B cell (primary cell): Measurements from ENCODE around the gene TXNRD3. TPM values are rescaled to one million over a fixed set of nuclear protein-coding genes. Genes with fewer than 3 reads are reported as not detected.

Source experiments
- ATAC-seq: fragments of 200-7000 bp; cut with Tn5 transposase; one replicate; pipeline ENCODE4 v1.10.0; 2021; ENCODE audit warnings: low read depth, mild to moderate bottlenecking, moderate number of reproducible peaks, moderate library complexity
- CTCF ChIA-PET: fragments of 350-600 bp; sonication (Branson Sonifier 250); formaldehyde crosslinking; loops from one replicate; lab custom pipeline; 2021; ENCODE audit warnings: antibody characterized with exemption, inconsistent platforms; lab: Charles Lee
- POLR2A ChIA-PET: fragments of 350-600 bp; sonication (Branson Sonifier 250); formaldehyde crosslinking; loops from one replicate; lab custom pipeline; 2021; ENCODE audit warnings: antibody characterized with exemption; lab: Charles Lee
- DNase-seq: peaks from one replicate; pipeline ENCODE4 v3.0.0; 2013
- H2AFZ ChIP-seq: 2 replicates; pipeline ENCODE4 v1.6.1; 2012; ENCODE audit warnings: mild to moderate bottlenecking, low read depth, low read length; ENCODE audit not compliant: insufficient read depth, poor library complexity, severe bottlenecking
- H3K27ac ChIP-seq, 2 donors: 1 replicate in 1 of 2; 2 replicates in 1 of 2; pipeline ENCODE4 v1.5.1; 2012 to 2013; ENCODE audit warnings: low read length in 2 of 2, mild to moderate bottlenecking in 2 of 2, moderate library complexity in 1 of 2
- H3K27me3 ChIP-seq, 4 experiments: fragments of 200-600 bp in 1 of 4; sonication (generic) in 1 of 4; replicated peaks in 1 of 4; 1 replicate in 2 of 4; 2 replicates in 2 of 4; pipeline versions ENCODE4 v1.6.1 to v1.7.0; 2013 to 2016; ENCODE audit warnings: low read length in 3 of 4, mild to moderate bottlenecking in 2 of 4, mixed read lengths in 1 of 4, moderate library complexity in 1 of 4; ENCODE audit not compliant: insufficient read depth in 4 of 4, control insufficient read depth in 3 of 4; ENCODE audit errors: control extremely low read depth in 1 of 4
- H3K36me3 ChIP-seq, 2 experiments: replicated peaks in 1 of 2; 1 replicate in 1 of 2; 2 replicates in 1 of 2; pipeline versions ENCODE4 v1.6.1 to v1.7.1; 2013; ENCODE audit warnings: low read length in 1 of 2; ENCODE audit not compliant: insufficient read depth in 2 of 2, control insufficient read depth in 1 of 2; ENCODE audit errors: control extremely low read depth in 1 of 2, extremely low read depth in 1 of 2
- H3K4me1 ChIP-seq, 2 donors: fragments of 200-600 bp in 1 of 2; sonication (generic) in 1 of 2; 1 replicate in 1 of 2; 2 replicates in 1 of 2; pipeline versions ENCODE4 v1.5.1 to v1.6.1; 2013 to 2017; ENCODE audit warnings: low read length in 2 of 2; ENCODE audit not compliant: control insufficient read depth in 2 of 2, insufficient read depth in 2 of 2
- H3K4me2 ChIP-seq: replicated peaks from 2 replicates; pipeline ENCODE3; 2012; ENCODE audit warnings: mild to moderate bottlenecking, low read depth, low read length; ENCODE audit not compliant: poor library complexity, severe bottlenecking
- H3K4me3 ChIP-seq, 5 experiments: fragments of 200-600 bp in 1 of 5; sonication (generic) in 1 of 5; 1 replicate in 3 of 5; 2 replicates in 2 of 5; pipeline versions ENCODE4 v1.5.1 to v1.7.0; 2011 to 2016; ENCODE audit warnings: low read length in 4 of 5, mild to moderate bottlenecking in 4 of 5, low read depth in 2 of 5, control low read depth in 1 of 5, moderate library complexity in 1 of 5; ENCODE audit not compliant: insufficient read depth in 1 of 5; ENCODE audit errors: control extremely low read depth in 1 of 5, extremely low read depth in 1 of 5
- H3K79me2 ChIP-seq: fragments of 200-600 bp; sonication (generic); one replicate; pipeline ENCODE4 v1.6.0; 2016; ENCODE audit warnings: low read length; ENCODE audit not compliant: control insufficient read depth, insufficient read depth
- H3K9ac ChIP-seq: fragments of 200-600 bp; sonication (generic); 2 replicates; pipeline ENCODE4 v1.6.1; 2017; ENCODE audit warnings: mild to moderate bottlenecking, low read length, moderate library complexity
- H3K9me3 ChIP-seq, 3 donors: one replicate each; pipeline versions ENCODE4 v1.6.1 to v1.7.1; 2013; ENCODE audit warnings: low read length in 2 of 3; ENCODE audit not compliant: control insufficient read depth in 2 of 3, insufficient read depth in 1 of 3; ENCODE audit errors: control extremely low read depth in 1 of 3
- H4K20me1 ChIP-seq: 2 replicates; pipeline ENCODE4 v1.6.0; 2012; ENCODE audit warnings: mild to moderate bottlenecking, low read length; ENCODE audit not compliant: insufficient read depth, control insufficient read depth, poor library complexity, severe bottlenecking
- H3K27ac Mint-ChIP-seq: one replicate; pipeline ENCODE4 v1.8.0; 2021; ENCODE audit warnings: mixed read lengths
- H3K27me3 Mint-ChIP-seq: one replicate; pipeline ENCODE4 v1.8.0; 2021; ENCODE audit warnings: mixed read lengths
- H3K4me1 Mint-ChIP-seq: one replicate; pipeline ENCODE4 v1.8.0; 2021; ENCODE audit warnings: mixed read lengths
- H3K4me3 Mint-ChIP-seq: one replicate; pipeline ENCODE4 v1.8.0; 2021; ENCODE audit warnings: mixed read lengths
- H3K9me3 Mint-ChIP-seq: one replicate; pipeline ENCODE4 v1.8.0; 2022; ENCODE audit warnings: mixed read lengths; ENCODE audit not compliant: insufficient read depth
- EZH2 ChIP-seq: IDR thresholded peaks from 2 replicates; pipeline ENCODE4 v1.6.1; 2012; ENCODE audit warnings: borderline replicate concordance, low read depth, mild to moderate bottlenecking, moderate library complexity, low read length; ENCODE audit not compliant: insufficient read depth, poor library complexity, severe bottlenecking
- WGBS: methylation state at CpG from one replicate; pipeline ENCODE4 v1.1.5; 2013; ENCODE audit warnings: missing lambda C conversion rate; ENCODE audit not compliant: insufficient coverage; 5-methylcytosine and 5-hydroxymethylcytosine counted together
- intact Hi-C: fragments of 100-400 bp; cut with micrococcal nuclease; formaldehyde crosslinking; loops from one replicate; pipeline ENCODE4 v1.10.0; 2022
- polyA plus RNA-seq: library from polyadenylated mRNA; depleted of rRNA; stranded (reverse); fragments of >200 nt; gene quantifications from 2 replicates; pipeline ENCODE4 v1.2.3, GENCODE V29; 2012
- total RNA-seq, 2 donors: library from RNA; stranded (reverse); fragments of 120-200 nt in 1 of 2; gene quantifications; 1 replicate in 1 of 2; 2 replicates in 1 of 2; pipeline versions ENCODE4 v1.2.3 to v1.2.4, GENCODE V29; 2013 to 2022
- TF ChIP-seq, protein P1 (sequence below): fragments of 200-600 bp; IDR thresholded peaks from one replicate; pipeline ENCODE4 v1.8.0; 2022; ENCODE audit warnings: antibody characterized with exemption, mild to moderate bottlenecking

Gene TXNRD3
- total and polyA plus RNA-seq, 2 donors (not counting 1 experiment from before 2014, with no cell fraction given): 0.15 to 0.99 TPM

DNA sequence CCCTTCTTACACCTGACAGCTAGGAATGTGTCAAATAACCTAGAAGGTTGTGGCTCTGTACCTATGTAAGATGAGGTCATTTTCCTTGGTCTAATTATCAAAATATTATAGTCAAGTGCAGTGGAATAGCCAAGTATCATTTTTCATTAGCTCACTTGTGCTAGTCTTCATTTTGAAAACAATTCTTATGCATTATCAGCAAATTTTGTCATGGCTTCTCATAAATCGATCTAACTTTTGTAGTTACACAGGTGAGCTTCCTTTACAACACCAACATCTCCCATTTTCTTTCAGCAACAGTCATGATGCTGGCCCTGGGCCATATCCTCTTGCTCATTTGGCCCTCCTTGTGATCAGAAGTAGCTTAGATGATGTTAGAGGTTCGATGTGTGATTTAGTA, 10.3 kb downstream of the TXNRD3 start:
- no peak for ATAC-seq
- no peaks in the 10 kb centered on the region for H3K4me1 Mint-ChIP-seq

GRCh38 chr3:126638790-126639189, 16.1 kb downstream of the TXNRD3 start:
- Mint-ChIP-seq H3K4me1 (no peaks in the 10 kb centered on the region), H3K4me3 (no peak overlapping the region), H3K27me3 (peaks cover 20% of the 10 kb centered on the region), H3K9me3 (no peaks in the 10 kb centered on the region), H3K27ac (no peak overlapping the region)
- ATAC-seq (no peak), DNase-seq (no peak)
- Histone ChIP-seq H3K4me2 (no peak overlapping the region), H3K9ac (no peak overlapping the region), H2AFZ (no peak overlapping the region), H3K27me3 (no peaks in the 10 kb centered on the region), H3K4me1 (no peaks in the 10 kb centered on the region), H3K9me3 (no peaks in the 10 kb centered on the region), H3K27ac (no peak overlapping the region), H3K36me3 (no peaks in the 10 kb centered on the region), H3K4me3 (no peak overlapping the region), H3K79me2 (no peaks in the 10 kb centered on the region), H4K20me1 (no peaks in the 10 kb centered on the region)
- TF ChIP-seq, protein P1, sequence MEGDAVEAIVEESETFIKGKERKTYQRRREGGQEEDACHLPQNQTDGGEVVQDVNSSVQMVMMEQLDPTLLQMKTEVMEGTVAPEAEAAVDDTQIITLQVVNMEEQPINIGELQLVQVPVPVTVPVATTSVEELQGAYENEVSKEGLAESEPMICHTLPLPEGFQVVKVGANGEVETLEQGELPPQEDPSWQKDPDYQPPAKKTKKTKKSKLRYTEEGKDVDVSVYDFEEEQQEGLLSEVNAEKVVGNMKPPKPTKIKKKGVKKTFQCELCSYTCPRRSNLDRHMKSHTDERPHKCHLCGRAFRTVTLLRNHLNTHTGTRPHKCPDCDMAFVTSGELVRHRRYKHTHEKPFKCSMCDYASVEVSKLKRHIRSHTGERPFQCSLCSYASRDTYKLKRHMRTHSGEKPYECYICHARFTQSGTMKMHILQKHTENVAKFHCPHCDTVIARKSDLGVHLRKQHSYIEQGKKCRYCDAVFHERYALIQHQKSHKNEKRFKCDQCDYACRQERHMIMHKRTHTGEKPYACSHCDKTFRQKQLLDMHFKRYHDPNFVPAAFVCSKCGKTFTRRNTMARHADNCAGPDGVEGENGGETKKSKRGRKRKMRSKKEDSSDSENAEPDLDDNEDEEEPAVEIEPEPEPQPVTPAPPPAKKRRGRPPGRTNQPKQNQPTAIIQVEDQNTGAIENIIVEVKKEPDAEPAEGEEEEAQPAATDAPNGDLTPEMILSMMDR: no peak
- TF ChIP-seq EZH2: no peak
- WGBS: no CpG with 5 or more reads among the region's 1 CpG
- intact Hi-C loops: no loop called here
- ChIA-PET POLR2A (no interaction called here), CTCF (no interaction called here)

More for the DNA sequence above, 10.3 kb downstream of the TXNRD3 start:
- Mint-ChIP-seq H3K4me3 (no peak overlapping the region), H3K9me3 (no peaks in the 10 kb centered on the region), H3K27me3 (peaks cover 36% of the 10 kb centered on the region), H3K27ac (no peak overlapping the region)
- H3K27me3 ChIP-seq: no peaks in the 10 kb centered on the region
- H3K4me3 ChIP-seq: no peak overlapping the region
- no peak for DNase-seq
- no peaks in the 10 kb centered on the region for H3K36me3 ChIP-seq
- no peaks in the 10 kb centered on the region for H3K79me2 ChIP-seq
- WGBS: 91% methylated on average over 1 of the region's 2 CpGs
- no peak overlapping the region for H3K27ac ChIP-seq
- H3K4me1 ChIP-seq: no peaks in the 10 kb centered on the region
- H3K4me2 ChIP-seq: no peak overlapping the region
- intact Hi-C loops: no loop called here
- no peaks in the 10 kb centered on the region for H3K9me3 ChIP-seq
- no peaks in the 10 kb centered on the region for H4K20me1 ChIP-seq
- TF ChIP-seq, protein P1: no peak
- TF ChIP-seq EZH2: no peak
- CTCF ChIA-PET: no interaction called here
- H2AFZ ChIP-seq: no peak overlapping the region
- no peak overlapping the region for H3K9ac ChIP-seq
- POLR2A ChIA-PET: no interaction called here
